NCI-H510A treated with DMSO at 0.1 percent for 48 hours (cell line): ENCODE results near the gene PLAC1.
A peak's percentile ranks its signal among the peaks of the same experiment; 100 is the strongest.

Experiments used
- DNase-seq: peaks from one replicate; lab custom pipeline; 2025; lab: John Stamatoyannopoulos, UW

PLAC1 gene

DNA sequence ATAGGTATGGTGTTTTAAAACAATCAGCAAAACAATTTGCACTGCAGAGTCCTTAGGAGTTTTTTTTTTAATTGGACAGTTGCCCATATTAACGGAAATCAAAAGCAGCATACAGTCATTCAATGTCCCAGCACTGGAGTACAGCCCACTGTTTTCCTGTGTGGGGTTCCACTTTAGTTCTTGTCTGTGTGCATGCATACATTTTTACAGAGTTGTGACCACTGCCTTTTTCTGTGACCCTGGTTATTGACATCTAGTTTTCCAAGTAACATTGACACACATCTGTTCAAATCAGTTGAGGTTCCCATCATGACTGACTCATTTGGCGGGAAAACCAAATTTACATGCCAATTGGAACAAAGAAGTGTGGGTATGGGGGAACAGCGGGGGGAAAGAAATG is 115.0 kb downstream of the PLAC1 start:
- DNase-seq: no peak

DNA sequence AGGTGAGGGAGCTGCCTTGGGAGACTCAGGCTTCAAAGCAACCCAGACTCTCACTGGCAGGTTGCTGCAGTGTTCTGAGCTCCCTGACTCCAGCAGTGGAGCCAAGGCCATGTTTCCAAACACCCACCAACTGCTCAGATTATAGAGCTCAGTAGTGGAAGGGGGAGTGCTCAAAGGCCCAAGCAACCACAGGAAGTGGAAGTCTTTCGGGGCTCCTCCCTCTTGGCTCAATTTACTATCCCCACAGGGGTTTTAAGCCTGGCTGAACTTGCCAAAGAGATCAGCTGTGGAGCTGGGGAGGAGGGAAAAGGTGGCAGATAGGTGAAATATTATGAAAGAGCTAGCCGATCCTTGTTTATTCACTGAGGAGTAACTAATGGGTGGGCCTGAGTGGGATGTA is 115.8 kb downstream of the PLAC1 start:
- no peak for DNase-seq

DNA sequence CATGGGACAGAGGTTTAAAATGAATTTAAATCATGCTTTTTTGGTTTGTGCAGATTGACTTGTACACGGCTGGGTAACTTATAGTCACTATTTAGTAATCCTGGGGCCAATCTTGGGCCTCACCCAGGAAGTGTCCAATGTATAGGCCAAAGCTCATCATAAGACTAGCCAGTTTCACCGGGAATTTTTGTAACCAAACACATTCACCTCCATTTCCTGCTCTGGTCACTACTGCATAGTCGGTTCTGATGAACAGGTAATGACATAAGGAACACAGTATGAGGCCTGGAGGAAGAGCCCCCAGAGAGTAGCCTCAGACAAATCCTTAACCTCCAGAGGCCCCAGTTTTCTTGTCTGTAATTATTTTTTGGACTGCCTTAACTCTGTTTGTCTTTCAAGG is 116.4 kb downstream of the PLAC1 start:
- DNase-seq: no peak

DNA sequence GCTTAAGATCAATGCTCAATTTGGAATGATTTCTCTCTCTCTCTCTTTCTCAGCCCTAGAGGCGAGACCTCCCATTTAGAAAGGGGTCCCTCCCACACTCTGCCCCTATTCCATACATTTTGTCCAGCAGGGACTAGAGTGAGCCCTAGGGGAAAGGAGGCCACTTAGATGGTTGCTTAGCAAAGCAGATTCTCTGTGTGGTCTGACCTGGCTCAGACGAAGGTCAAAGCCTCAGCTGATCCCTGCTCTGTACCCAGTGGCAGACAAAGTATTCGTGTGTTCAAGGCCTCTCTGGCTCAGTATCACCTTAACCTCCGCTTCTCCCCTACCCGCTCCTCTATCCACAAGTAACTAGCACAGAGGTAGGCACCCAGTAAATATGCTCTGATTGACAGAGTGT is 120.0 kb downstream of the PLAC1 start:
- no peak for DNase-seq

- DNase-seq: no peak
These were observed 120.9 kb downstream of the PLAC1 start for GRCh38 chrX:134537179-134537955.

- DNase-seq: no peak
These were observed 124.3 kb downstream of the PLAC1 start for GRCh38 chrX:134533952-134534351.

DNA sequence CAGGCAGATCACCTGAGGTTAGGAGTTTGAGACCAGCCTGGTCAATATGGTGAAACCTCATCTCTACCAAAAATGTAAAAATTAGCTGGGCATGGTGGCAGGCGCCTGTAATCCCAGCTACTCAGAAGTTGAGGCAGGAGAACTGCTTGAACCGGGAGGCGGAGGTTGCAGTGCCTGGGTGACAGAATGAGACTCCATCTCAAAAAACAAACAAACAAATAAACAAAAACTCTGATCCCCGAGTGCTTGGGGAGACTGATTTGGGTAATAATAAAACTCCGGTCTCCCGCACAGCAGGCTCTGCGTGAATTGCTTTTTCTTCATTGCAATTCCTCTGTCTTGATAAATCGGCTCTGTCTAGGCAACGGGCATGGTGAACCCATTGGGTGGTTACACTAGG is 124.9 kb downstream of the PLAC1 start:
- DNase-seq: no peak

GRCh38 chrX:134530845-134531244 is 127.4 kb downstream of the PLAC1 start:
- no peak for DNase-seq

DNA sequence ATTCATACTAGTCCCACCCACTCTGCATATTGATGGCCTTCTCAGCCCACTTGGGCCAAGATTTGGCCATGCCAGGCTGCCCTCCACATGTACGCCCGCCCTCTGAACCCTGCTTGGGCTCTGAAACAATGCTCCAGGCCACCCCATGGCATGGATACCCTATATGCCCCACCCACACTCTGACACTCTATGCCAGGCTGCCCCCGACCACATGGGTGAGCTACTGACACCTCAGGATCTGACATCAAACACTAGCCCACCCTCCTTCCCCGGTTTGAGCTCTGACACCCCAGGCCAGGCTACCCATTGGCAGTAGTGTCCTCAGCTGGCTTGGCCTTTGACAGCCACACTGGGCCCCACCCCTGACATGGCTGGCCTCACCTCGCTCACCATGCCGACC is 128.8 kb downstream of the PLAC1 start:
- no peak for DNase-seq

GRCh38 chrX:134528960-134529359 is 129.3 kb downstream of the PLAC1 start:
- no peak for DNase-seq

GRCh38 chrX:134526399-134526798 is 131.9 kb downstream of the PLAC1 start:
- no peak for DNase-seq

DNA sequence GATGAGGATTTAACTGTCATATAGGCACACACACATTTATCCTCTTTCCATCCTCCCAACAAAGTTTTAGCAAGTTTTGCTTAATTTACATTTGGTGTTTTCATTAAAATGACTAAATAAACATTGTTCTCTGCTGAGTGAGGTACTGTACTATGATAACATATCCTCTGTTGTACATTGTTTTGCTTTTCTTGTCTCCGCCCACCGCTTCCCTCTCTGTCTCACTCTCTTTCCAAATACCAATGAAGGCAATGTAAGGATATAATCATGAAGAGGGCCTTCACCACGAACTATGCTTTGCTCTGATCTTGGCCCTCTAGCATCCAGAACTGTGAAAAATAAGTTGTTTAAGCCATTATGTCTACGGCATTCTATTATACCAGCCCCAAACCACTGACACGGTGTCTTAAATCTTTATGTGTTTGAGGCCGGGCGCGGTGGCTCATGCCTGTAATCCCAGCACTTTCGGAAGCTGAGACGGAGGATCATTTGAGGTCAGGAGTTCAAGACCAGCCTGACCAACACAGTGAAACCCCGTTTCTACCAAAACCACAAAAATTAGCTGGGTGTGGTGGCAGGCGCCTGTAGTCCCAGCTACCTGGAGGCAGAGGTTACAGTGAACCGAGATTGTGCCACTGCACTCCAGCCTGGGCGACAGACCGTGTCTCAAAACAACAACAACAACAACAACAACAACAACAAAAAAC is 133.0 kb downstream of the PLAC1 start:
- DNase-seq: no peak

- no peak for DNase-seq
These were observed 134.1 kb downstream of the PLAC1 start for GRCh38 chrX:134524181-134524580.

DNA sequence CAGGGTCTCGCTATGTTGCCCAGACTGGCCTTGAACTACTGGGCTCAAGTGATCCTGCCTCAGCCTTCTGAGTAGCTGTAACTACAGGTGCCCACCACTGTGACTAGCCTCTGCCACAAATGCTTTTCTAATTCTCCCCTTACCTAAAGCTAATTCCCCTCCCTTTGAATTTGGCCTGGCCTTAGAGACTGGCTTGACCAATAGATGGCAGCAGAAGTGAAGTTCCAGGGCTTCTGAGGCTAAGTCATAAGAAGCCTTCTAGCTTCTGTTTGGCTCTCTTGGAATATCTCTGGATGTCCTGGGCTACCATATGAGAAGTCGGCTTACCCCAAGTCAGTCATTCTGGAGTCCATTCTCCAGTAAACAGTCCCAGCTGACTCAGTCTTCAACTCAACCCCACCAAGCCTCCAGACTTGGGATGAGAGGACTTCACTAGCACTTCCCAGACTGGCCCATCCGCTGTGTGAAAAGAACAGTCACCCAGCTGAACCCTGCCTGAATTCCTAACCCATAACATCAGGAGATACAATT is 137.3 kb downstream of the PLAC1 start:
- DNase-seq: peak; percentile 49
